OCI-LY3 (cell line): ENCODE measurements around the gene HPGDS.

Experiments
- CTCF ChIP-seq: fragments of 200-600, 300-600 bp; sonication (generic); IDR thresholded peaks from 2 replicates; pipeline ENCODE4 v1.5.1; 2014; ENCODE audit warnings: antibody characterized with exemption, low read length, low read depth
- EZH2phosphoT487 ChIP-seq: fragments of 200-600 bp; shearing (Covaris generic); IDR thresholded peaks from 2 replicates; pipeline ENCODE4 v1.6.1; 2018; ENCODE audit warnings: antibody characterized with exemption, mixed run types, low read depth

GRCh38 chr4:94333866-94334265 is 8.8 kb downstream of the HPGDS start:
- TF ChIP-seq CTCF, result no peak
- TF ChIP-seq EZH2phosphoT487, result no peak
